GM10847 (cell line): ENCODE results near the gene ADAMTS18.

Source experiments
- POLR2A ChIP-seq: IDR thresholded peaks from 2 replicates; pipeline ENCODE4 v1.6.1; 2011; ENCODE audit not compliant: insufficient read length; ENCODE audit errors: extremely low read depth

Gene ADAMTS18

DNA sequence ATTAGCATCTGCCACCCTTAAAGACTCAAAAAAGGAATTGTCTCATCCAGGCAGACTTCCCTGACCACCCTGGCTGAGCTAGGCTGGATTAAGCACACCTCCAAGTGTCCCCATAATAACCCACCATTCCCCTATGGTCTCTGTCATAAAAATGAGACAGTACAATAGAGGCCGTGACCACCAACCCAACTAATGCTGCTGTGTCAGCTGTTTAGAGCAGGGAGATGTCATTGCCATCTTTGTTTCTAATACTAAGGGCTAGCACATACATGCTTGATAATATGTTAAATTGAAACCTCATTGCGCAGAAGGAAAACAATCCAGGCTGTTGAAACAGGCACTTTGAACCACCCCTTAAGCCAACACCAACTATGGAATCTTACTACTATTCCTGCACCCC is 7.2 kb upstream of the ADAMTS18 start:
- no peak for TF ChIP-seq POLR2A

GRCh38 chr16:77439106-77439505 is 4.3 kb upstream of the ADAMTS18 start:
- TF ChIP-seq POLR2A, result no peak

- no peak for TF ChIP-seq POLR2A
These were observed 3.0 kb upstream of the ADAMTS18 start for GRCh38 chr16:77437859-77438258.

- TF ChIP-seq POLR2A, result no peak
These were observed 512 bp upstream of the ADAMTS18 start for GRCh38 chr16:77435272-77435820.

GRCh38 chr16:77434022-77434529 is 758 bp downstream of the ADAMTS18 start:
- no peak for TF ChIP-seq POLR2A

- TF ChIP-seq POLR2A, result no peak
These were observed 1.7 kb downstream of the ADAMTS18 start for GRCh38 chr16:77433146-77433545.

- no peak for TF ChIP-seq POLR2A
These were observed 2.6 kb downstream of the ADAMTS18 start for GRCh38 chr16:77432264-77432663.

DNA sequence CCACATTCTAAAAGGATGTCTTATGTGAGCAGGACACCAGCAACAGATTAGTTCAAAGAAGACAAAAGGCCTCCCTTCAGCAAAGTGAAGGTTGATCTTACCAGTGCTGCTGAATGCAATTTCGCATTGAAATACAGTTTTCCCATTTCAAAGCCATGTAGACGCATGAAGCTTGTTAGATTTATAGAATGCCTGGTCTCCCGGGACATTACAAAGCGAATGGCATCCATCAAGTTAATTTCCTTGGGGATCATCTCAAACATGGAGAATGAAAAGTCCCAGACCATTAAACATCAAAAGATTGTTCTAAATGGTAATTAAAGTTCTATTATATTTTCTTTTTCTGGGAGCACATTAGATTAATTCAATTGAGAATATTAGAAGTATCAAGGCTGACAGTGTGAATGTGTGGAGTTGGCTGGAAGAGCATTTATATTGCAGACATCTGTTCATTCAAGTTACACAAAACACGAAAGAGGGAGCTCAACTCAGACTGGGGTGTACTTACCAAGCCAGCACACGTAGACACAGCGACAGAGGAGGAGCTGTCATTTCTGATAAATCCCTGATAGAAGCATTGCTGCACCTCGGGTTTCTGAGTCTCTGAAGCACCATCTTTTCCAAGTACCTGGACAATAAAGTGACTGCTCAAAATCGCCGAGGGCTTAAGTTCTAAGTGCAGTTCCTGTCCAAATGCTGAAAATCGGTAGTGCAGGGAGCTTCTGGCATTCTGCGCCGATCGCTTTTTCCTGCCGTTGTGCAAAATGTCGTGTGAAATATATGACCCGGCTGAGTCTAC is 3.8 kb downstream of the ADAMTS18 start:
- TF ChIP-seq POLR2A, result no peak

- no peak for TF ChIP-seq POLR2A
These were observed 4.5 kb downstream of the ADAMTS18 start for GRCh38 chr16:77430360-77430759.

DNA sequence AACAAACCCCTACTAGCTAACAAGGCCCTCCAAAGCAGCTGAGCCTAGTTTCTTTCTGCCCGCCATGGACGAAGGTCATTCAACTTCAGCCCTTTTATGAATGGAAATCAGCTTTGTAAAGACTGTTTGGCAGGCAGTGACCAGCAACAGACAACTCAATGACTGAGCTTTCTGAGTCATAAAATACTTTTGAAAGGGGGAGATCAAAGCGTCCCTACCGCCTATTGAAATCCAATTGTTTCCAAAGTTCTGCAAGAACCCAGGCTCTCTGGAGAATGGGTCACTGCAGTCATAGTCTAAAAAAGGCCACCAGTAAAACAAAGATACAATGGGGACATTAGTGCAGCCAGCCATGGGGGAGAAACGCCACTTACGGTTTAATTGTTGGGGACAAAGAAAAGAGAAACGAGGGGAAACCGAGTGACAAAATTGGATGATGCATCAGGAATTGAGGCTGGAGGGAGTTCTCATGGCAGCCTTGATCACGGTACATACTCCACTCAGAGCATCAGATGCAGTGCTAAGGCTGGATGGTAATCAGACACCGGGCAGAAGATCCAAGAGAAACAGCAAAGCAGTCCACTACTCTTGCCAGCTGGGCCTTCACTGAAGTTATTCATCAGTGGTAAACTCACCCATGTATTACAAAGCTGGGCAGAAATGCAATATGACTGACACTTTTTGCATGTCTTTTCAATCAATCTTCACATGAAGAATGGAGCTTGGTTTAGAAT is 9.8 kb downstream of the ADAMTS18 start:
- TF ChIP-seq POLR2A, result no peak

- no peak for TF ChIP-seq POLR2A
These were observed 12.5 kb downstream of the ADAMTS18 start for GRCh38 chr16:77422196-77422784.

DNA sequence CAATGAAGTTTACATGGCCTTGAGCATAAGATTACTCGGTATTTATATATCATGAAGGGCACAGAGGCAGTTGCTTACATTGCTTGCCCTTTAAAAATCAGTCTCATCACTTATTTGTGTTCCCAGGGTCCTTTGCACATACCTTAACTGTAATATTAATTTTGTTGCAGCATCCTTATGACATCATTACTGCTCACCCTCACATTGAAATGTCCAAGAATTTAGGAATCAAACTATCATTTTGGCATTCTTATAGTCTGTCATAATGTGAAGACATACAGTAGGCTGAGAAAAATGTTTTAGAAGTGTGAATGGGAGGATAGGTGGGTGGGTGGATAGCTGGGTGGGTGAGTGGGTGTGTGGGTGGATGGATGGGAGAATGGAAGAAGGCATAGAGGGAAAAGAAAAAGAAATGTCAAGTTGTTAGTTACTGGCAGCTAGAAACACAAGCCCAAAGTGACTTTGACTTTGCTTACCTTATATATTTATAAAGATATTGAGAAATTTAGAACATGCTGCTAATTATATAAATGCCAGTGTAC is 17.8 kb downstream of the ADAMTS18 start:
- TF ChIP-seq POLR2A, result no peak

DNA sequence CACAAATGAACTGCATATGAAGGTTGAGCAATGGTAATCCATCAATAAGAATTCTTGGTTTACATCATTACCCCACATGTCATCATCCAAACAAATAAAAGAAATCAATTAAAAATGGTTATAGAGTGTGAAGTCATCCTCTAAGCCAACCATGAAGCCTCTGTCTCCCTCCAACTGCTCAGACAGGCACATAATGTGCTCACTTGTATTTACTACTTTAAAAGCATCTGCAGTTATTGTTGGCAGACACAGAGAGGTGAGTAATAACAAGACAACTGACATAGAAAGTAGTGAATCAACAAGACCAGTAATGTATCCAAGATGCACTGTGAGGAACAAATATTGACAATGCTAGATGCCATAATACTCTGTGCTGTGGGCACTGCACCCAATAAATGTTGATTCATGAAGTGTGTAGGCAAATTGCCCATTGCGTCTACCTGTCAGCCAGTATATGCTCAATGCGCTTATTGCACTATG is 20.0 kb downstream of the ADAMTS18 start:
- no peak for TF ChIP-seq POLR2A

- no peak for TF ChIP-seq POLR2A
These were observed 24.4 kb downstream of the ADAMTS18 start for GRCh38 chr16:77410449-77410848.

DNA sequence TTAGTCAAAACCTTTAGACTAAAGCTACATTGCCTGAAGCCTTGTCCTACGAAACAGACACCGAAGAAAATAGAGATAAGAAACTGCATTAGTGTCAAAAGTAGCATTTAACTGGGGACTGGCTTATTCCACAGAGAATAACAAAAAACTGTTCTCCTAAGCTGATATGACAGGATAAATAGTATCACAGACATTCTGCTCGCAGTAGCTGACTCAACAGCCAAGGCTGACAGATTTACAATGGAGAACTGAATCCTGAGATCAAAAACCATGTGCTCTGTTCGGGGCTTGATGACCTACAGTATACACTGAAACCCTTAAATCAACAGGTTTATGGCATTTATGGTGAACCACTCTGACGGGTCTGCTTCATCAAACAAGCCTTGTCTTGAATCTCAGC is 25.5 kb downstream of the ADAMTS18 start:
- no peak for TF ChIP-seq POLR2A

GRCh38 chr16:77408607-77409006 is 26.2 kb downstream of the ADAMTS18 start:
- TF ChIP-seq POLR2A, result no peak

- no peak for TF ChIP-seq POLR2A
These were observed 28.2 kb downstream of the ADAMTS18 start for GRCh38 chr16:77406680-77407079.
